VCaP (cell line): ENCODE data around the gene ATP12A.

Source experiments
- H3K27ac ChIP-seq: fragments of 450-650 bp; 2 replicates; pipeline ENCODE4 v1.5.1; 2017
- TF ChIP-seq, protein P1 (sequence below): fragments of 450-650 bp; conservative IDR thresholded peaks from 2 replicates; pipeline ENCODE4 v1.5.1; 2017; ENCODE audit warnings: mild to moderate bottlenecking, moderate library complexity

Gene ATP12A

DNA sequence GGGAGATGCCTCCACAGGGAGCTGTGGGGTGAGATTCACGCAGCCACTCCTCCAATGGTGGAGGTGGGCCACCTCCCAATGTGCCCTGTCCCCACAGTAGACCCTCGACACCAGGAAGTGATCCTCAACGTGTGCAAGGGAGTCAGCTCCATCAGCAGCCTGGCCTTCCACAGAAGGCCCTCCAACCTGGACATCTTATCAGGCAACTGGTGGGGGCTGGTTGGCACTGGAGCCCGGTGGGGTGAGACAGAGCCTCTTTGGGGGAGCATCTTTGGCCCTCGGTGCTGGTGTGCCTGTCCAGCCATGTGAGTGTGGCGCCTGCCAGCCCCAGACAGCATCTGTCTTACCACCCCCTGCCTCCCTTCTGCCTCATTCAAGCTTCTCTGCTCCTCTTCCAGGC, 64.0 kb downstream of the ATP12A start:
- H3K27ac ChIP-seq, result no peak overlapping the region
- TF ChIP-seq, protein P1, sequence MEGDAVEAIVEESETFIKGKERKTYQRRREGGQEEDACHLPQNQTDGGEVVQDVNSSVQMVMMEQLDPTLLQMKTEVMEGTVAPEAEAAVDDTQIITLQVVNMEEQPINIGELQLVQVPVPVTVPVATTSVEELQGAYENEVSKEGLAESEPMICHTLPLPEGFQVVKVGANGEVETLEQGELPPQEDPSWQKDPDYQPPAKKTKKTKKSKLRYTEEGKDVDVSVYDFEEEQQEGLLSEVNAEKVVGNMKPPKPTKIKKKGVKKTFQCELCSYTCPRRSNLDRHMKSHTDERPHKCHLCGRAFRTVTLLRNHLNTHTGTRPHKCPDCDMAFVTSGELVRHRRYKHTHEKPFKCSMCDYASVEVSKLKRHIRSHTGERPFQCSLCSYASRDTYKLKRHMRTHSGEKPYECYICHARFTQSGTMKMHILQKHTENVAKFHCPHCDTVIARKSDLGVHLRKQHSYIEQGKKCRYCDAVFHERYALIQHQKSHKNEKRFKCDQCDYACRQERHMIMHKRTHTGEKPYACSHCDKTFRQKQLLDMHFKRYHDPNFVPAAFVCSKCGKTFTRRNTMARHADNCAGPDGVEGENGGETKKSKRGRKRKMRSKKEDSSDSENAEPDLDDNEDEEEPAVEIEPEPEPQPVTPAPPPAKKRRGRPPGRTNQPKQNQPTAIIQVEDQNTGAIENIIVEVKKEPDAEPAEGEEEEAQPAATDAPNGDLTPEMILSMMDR, result no peak

DNA sequence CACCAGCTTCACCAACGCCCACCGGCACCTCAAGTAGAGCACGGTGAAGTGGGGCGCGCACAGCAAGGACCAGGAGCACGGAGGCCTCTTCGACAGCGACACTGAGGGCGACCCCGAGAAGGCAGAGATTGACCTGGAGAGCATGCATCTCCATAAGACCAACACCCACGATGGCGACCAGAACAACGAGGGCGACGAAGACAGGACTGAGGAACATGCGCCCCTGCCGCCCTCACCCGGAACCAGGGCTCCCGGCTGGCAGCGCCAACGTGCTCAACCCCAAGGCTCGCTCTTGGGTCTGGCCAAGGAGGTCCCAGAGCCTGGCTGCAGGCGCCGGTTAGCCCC, 65.3 kb downstream of the ATP12A start:
- TF ChIP-seq, protein P1, result no peak
- H3K27ac ChIP-seq, result no peak overlapping the region

DNA sequence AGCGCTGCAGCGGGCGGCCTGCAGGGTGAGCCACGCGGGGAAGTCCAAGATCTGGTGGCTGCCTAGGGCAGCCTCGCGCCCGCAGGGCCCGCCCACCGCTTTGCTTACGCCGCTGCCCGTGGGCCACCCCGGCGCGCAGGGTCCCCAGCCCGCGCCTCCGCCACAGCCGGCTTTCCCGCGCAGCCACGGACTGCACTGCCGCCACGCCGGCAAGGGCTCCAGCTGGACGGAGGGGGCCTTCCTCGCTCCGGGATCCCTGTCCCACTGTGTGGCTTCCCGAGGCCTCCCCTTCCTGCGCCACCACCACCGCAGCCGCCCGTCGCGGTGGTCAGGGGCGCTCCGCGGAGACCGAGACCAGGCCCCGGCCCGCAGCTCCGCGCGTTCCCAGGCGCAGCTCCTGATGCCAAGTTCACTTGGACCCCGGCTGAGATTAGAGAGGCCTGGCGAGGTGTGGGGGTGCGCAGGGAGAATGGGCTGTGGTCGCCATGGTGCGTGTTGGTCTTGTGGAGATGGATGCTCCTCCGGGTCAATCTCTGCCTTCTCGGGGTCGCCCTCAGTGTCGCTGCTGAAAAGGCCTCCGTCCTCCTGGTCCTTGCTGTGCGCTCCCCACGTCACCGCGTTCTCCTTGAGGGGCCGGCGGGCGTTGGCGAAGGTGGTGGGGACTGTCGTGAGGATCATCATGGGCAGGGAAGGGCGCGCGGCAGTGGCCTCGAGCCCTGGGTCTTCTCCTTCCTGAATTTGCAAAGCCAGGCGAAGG, 65.8 kb downstream of the ATP12A start:
- no peak overlapping the region for H3K27ac ChIP-seq
- TF ChIP-seq, protein P1, result no peak

DNA sequence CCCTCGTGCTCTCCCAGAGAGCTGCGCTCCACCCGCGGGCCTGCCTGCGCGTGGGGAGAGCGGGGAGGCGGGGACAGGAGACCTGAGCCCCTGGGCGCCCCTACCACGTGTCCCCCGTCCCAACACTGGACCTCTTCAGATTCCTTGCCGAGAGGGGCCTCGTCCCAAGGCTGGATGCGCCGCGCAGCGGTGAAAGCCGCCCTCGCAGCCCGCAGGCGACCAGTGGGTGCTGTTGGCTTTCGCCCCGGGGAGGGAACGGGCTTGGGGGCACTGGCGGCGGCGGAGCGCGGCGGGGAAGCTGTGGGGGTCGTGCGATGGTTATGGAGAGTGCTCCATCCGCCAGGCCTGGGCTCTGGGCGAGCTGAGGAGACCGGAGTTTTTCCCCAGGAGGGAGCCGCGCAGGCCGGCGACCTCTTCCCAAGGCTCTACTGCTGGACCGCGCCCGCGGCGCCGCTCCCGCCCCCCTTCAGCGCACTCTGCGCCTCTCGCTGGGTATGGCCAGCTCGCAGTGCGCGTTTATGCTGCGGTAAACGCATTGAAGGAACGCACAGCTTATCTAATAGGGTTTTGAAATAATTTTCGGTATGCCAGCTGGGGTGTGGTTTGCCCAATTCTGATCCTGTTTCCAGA, 66.5 kb downstream of the ATP12A start:
- H3K27ac ChIP-seq, result no peak overlapping the region
- TF ChIP-seq, protein P1, result no peak

DNA sequence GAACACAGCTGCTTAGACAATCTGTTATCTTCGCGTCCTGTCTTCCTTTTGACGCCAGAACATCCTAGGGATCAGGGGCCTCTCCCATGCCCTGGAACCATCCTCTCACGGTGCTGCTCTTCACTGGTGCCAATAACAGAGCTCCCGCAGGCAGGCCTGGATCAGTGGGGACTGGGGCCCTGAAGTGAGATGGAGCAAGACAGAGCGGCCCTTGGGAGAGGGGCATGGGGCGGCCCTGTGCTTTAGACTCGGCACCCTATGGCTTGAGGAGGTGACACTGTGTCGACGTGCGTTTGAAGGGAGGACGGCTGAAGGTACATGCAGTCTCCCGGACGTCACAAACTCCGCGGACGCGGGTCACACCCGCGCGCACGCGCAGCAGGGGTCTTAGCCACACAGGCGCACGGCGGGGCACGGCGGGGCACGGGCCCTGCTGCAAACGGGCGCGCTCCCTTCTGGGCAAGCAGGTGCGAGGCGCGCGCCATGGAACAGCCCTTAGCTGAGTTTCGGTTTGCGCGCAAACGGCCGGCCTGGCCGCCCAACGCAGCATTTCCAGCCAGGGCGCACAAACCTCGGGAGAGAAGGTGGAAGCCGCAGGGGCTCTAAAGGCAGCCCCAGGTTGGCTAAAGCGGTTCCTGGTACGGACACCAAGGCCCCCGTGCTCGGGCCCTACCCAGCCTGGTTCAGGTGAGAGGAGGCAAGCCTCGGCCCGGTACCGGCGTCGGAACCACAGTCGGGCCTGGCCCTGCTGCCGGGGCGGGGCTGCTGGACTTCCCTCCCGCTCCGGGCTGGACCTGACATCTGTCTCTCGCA, 67.2 kb downstream of the ATP12A start:
- TF ChIP-seq, protein P1, result no peak

DNA sequence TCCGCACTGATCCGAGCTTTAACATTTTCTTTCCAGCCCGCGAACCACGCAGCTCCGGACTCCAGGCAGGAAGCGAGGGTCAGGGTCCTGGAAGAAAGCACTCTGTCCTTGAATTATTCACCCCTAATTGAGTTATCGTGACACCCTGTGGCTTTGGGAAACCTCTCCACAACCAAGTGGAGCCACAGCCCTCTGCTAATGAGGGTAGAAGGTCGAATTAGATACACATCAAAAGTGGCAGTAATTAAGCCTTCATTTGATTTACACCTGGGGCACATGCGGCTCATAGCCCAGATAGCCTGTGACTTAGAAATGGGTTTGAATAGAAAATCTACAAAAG, 67.8 kb downstream of the ATP12A start:
- TF ChIP-seq, protein P1, result no peak
- peak overlapping the region; percentile 29; the same call in 1 of the 2 replicates for H3K27ac ChIP-seq

More for the DNA sequence above, 67.2 kb downstream of the ATP12A start:
- peak overlapping the region; percentile 29; the same call in 1 of the 2 replicates for H3K27ac ChIP-seq

DNA sequence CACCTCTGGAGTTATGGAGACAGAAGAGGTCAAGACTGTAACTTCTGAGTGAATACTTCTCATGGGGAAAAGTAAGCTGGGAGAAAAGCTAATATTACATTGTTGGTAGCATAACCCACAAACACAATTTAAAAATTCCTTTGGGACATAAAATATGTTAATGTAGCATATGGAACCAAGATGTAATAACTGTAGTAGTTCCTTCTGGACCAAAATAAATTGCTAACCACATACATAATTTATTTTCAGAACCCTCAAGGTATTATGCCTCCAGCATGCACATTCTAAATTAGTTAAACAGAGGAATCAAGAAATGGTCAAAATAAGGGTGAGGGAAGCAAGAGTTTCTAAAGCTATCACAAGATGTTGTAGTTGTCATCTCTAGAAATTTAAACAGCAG, 79.0 kb downstream of the ATP12A start:
- TF ChIP-seq, protein P1, result no peak
- H3K27ac ChIP-seq, result no peak overlapping the region
